Measurements from ENCODE around the gene RAD51B.

RAD51B gene

DNA sequence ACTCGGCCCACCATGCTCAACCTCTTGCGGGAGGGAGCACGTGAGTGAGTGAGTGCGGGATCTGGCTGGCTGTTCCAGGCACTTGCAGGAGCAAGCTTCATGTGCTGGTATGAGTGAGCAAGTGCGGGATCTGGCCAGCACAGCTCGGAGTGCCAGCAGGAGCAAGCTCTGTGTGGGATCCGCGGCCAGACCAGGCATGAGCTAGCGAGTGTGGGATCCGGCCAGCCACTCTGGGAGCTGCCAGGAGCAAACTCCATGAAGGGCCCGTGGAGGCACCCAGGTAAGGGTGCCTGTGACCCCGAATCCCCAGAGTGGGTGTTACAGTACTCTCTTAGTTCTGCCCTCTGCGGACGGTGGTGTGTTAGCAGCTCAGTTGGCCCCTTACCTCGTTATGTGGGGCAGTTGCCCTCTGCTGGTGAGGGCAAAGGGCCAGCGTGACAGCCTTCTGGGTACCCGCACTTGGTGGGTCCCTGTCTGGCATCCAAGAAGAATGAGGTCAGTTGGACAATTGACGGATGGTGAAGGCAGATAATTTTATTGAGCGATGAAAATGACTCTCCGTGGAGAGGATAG, 38.3 kb downstream of the RAD51B start:
- ChIA-PET CTCF (interaction anchor here (1.2 kb wide), 1 partner anchor 76 kb away, joined by 3 read pairs; no protein-coding TSS in a partner anchor), POLR2A (no interaction called here)
- no peak for TF ChIP-seq ZNF610 (tag by site-specific recombination; IDR thresholded peaks at IDR 0.05; ENCODE audit: borderline replicate concordance)
- no peak for TF ChIP-seq ZBTB44 (tag by site-specific recombination; IDR thresholded peaks at IDR 0.05)
- TF ChIP-seq ZNF785 (tag by site-specific recombination; IDR thresholded peaks at IDR 0.05), result no peak
- TF ChIP-seq ZNF274 (IDR thresholded peaks at IDR 0.05; ENCODE audit: low read length), result no peak
- no peak for TF ChIP-seq ZNF274 (tag by site-specific recombination; IDR thresholded peaks at IDR 0.05; ENCODE audit: borderline replicate concordance)
- TF ChIP-seq, protein P1, sequence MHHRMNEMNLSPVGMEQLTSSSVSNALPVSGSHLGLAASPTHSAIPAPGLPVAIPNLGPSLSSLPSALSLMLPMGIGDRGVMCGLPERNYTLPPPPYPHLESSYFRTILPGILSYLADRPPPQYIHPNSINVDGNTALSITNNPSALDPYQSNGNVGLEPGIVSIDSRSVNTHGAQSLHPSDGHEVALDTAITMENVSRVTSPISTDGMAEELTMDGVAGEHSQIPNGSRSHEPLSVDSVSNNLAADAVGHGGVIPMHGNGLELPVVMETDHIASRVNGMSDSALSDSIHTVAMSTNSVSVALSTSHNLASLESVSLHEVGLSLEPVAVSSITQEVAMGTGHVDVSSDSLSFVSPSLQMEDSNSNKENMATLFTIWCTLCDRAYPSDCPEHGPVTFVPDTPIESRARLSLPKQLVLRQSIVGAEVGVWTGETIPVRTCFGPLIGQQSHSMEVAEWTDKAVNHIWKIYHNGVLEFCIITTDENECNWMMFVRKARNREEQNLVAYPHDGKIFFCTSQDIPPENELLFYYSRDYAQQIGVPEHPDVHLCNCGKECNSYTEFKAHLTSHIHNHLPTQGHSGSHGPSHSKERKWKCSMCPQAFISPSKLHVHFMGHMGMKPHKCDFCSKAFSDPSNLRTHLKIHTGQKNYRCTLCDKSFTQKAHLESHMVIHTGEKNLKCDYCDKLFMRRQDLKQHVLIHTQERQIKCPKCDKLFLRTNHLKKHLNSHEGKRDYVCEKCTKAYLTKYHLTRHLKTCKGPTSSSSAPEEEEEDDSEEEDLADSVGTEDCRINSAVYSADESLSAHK (tag by site-specific recombination; IDR thresholded peaks at IDR 0.05), result no peak
- no peak for TF ChIP-seq ZNF623 (tag by site-specific recombination; IDR thresholded peaks at IDR 0.05)
- no peak overlapping the region for H3K27ac ChIP-seq (ENCODE audit: extremely low read depth, low read depth, low read length)
- H3K4me3 ChIP-seq (ENCODE audit: low read depth, low read length), result no peak overlapping the region
- H3K36me3 ChIP-seq (ENCODE audit: control insufficient read depth in 2 of 2, insufficient read depth in 1 of 2, low read length in 2 of 2), result no peaks in the 10 kb centered on the region; a peak in 1 of 3 replicates
- H3K4me1 ChIP-seq (ENCODE audit: control insufficient read depth, insufficient read depth, low read length), result no peaks in the 10 kb centered on the region
- H3K9me3 ChIP-seq (ENCODE audit: control insufficient read depth, insufficient read depth, low read depth, low read length), result no peaks in the 10 kb centered on the region

DNA sequence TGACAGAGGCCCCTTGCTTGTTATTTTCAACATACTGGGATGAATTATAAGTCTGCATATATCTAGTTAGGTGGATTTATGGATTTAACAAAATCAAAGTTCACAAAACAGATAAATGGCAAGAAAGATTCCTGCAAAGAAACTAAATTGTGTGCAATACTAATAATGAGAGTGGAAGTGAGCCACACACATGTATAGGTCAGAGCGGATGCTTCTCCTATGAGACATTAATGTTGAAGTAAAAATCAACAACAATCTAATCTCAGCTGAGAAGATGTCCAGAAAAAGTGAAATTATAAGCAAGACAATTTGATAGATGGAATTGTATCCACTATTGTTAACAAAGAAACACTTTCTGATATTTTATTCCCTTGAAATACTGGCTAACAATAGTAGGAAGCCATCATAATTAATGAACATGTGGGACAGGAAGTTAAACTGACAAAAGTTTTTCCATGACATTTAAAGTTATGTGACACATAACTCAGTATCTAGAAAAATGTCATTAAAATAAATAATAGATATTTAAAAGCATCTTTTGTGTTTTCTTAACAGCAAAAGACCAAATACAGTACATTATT, 39.7 kb downstream of the RAD51B start:
- CTCF ChIA-PET, result no interaction called here
- no peaks in the 10 kb centered on the region; a peak in 1 of 3 replicates for H3K36me3 ChIP-seq (ENCODE audit: control insufficient read depth in 2 of 2, insufficient read depth in 1 of 2, low read length in 2 of 2)
- TF ChIP-seq HOXA7 (CRISPR knock-in tag; IDR thresholded peaks at IDR 0.05; ENCODE audit: borderline replicate concordance), result no peak
- TF ChIP-seq ZNF311 (tag by site-specific recombination; IDR thresholded peaks at IDR 0.05; ENCODE audit: borderline replicate concordance), result no peak
- TF ChIP-seq ZNF169 (tag by site-specific recombination; IDR thresholded peaks at IDR 0.05), result no peak
- no peak for TF ChIP-seq ZNF362 (tag by site-specific recombination; IDR thresholded peaks at IDR 0.05)
- no peak for TF ChIP-seq YY1 (tag by site-specific recombination; IDR thresholded peaks at IDR 0.05)
- no peak for TF ChIP-seq ZBTB7A (tag by site-specific recombination; IDR thresholded peaks at IDR 0.05; ENCODE audit: low read depth)
- no peak for TF ChIP-seq ZFHX2 (tag by site-specific recombination; conservative IDR thresholded peaks at IDR 0.05)
- no peak for TF ChIP-seq ZNF792 (tag by site-specific recombination; IDR thresholded peaks at IDR 0.05)
- no peak for TF ChIP-seq KLF17 (tag by site-specific recombination; IDR thresholded peaks at IDR 0.05)
- TF ChIP-seq ZBTB10 (tag by site-specific recombination; IDR thresholded peaks at IDR 0.05), result no peak
- TF ChIP-seq ZNF416 (tag by site-specific recombination; IDR thresholded peaks at IDR 0.05), result no peak
- TF ChIP-seq TRIM28 (IDR thresholded peaks at IDR 0.05; ENCODE audit: borderline replicate concordance, low read length), result no peak
- no peak for TF ChIP-seq ZNF302 (tag by site-specific recombination; IDR thresholded peaks at IDR 0.05; ENCODE audit: low read depth)
- TF ChIP-seq, protein P2, sequence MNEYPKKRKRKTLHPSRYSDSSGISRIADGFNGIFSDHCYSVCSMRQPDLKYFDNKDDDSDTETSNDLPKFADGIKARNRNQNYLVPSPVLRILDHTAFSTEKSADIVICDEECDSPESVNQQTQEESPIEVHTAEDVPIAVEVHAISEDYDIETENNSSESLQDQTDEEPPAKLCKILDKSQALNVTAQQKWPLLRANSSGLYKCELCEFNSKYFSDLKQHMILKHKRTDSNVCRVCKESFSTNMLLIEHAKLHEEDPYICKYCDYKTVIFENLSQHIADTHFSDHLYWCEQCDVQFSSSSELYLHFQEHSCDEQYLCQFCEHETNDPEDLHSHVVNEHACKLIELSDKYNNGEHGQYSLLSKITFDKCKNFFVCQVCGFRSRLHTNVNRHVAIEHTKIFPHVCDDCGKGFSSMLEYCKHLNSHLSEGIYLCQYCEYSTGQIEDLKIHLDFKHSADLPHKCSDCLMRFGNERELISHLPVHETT (tag by site-specific recombination; IDR thresholded peaks at IDR 0.05), result no peak
- no peak for TF ChIP-seq BCL11B (tag by site-specific recombination; IDR thresholded peaks at IDR 0.05; ENCODE audit: low read depth)
- no peak for TF ChIP-seq ZNF623 (tag by site-specific recombination; IDR thresholded peaks at IDR 0.05)
- no peak for TF ChIP-seq OSR2 (tag by site-specific recombination; IDR thresholded peaks at IDR 0.05)
- no peak for TF ChIP-seq ZNF791 (tag by site-specific recombination; IDR thresholded peaks at IDR 0.05)
- no peak overlapping the region for H3K4me3 ChIP-seq (ENCODE audit: low read depth, low read length)
- H3K4me1 ChIP-seq (ENCODE audit: control insufficient read depth, insufficient read depth, low read length), result no peaks in the 10 kb centered on the region
- POLR2A ChIA-PET, result no interaction called here
- H3K27ac ChIP-seq (ENCODE audit: extremely low read depth, low read depth, low read length), result no peak overlapping the region
- no peaks in the 10 kb centered on the region for H3K9me3 ChIP-seq (ENCODE audit: control insufficient read depth, insufficient read depth, low read depth, low read length)

Data from HEK293 (cell line).